ENCODE measurements around the gene FILIP1L.

DNA sequence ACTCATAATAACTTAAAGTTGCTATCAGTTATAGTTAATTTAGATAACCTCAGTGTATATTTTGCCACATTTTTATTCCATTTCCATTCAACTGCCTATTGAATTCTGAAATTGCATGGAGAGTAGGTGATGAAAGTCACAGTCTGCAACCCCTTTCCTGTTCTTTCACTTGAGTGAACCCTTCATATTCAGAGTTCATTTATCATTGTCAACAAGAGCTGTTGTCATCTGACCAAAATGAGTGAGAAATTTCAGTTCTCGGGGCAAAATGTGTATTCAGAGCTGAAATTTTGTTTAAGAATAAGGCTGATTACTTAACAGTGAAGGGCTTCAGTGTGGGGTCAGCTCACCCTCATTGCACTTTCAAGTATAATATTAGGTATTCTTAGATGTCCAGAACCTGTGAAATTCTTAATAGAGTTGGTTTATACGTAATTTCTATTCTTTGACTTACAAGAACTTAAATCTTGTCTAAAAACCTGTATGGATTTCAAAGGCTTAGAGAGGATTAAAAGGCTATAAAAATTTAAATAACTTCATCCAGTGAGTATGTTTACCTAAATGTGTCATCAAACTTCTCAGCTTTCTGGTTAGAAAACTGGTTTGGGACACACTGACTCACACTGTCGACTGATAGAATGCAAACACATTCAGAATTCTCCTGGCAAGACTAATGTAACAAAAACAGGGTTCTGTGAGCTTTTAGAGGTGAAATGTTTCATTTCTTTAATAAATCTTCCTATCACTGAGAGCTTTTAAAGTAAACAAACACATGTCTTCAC, 204.4 kb downstream of the FILIP1L start:
- TF ChIP-seq, protein P1, sequence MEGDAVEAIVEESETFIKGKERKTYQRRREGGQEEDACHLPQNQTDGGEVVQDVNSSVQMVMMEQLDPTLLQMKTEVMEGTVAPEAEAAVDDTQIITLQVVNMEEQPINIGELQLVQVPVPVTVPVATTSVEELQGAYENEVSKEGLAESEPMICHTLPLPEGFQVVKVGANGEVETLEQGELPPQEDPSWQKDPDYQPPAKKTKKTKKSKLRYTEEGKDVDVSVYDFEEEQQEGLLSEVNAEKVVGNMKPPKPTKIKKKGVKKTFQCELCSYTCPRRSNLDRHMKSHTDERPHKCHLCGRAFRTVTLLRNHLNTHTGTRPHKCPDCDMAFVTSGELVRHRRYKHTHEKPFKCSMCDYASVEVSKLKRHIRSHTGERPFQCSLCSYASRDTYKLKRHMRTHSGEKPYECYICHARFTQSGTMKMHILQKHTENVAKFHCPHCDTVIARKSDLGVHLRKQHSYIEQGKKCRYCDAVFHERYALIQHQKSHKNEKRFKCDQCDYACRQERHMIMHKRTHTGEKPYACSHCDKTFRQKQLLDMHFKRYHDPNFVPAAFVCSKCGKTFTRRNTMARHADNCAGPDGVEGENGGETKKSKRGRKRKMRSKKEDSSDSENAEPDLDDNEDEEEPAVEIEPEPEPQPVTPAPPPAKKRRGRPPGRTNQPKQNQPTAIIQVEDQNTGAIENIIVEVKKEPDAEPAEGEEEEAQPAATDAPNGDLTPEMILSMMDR (conservative IDR thresholded peaks at IDR 0.05; ENCODE audit: low read length) = no peak
- no peak for TF ChIP-seq EZH2phosphoT487 (IDR thresholded peaks at IDR 0.05; ENCODE audit: borderline replicate concordance, low read depth, low read length)
